HG03159 (cell line): Measurements from ENCODE around the gene TBC1D19.
"Not testable (repeated sequence)": the region's sequence is repeated elsewhere in the genome, so short reads cannot be mapped to it uniquely, and the experiment has no call there.

ENCODE experiments used
- ATAC-seq: cut with Tn5 transposase; IDR thresholded peaks from one replicate; pipeline ENCODE4 v1.9.1; 2021; ENCODE audit warnings: mild to moderate bottlenecking, moderate library complexity; ENCODE audit not compliant: unreplicated experiment

The TBC1D19 gene

GRCh38 chr4:26583865-26584652 is at the start of gene TBC1D19:
Gene TBC1D19, plus strand, starts transcription at chr4:26584084. Its CDS starts 110 bp downstream, at chr4:26584194.
- ATAC-seq: peak; percentile 99

GRCh38 chr4:26542991-26543390 is 40.9 kb upstream of the TBC1D19 start:
- ATAC-seq: no peak

- ATAC-seq: no peak
Measured at GRCh38 chr4:26544421-26544820, 39.5 kb upstream of the TBC1D19 start.

GRCh38 chr4:26548379-26548778 is 35.5 kb upstream of the TBC1D19 start:
- ATAC-seq: not testable (repeated sequence)

- no peak for ATAC-seq
Measured at GRCh38 chr4:26557164-26557563, 26.7 kb upstream of the TBC1D19 start.

GRCh38 chr4:26558166-26558895 is 25.6 kb upstream of the TBC1D19 start:
- no peak for ATAC-seq

- no peak for ATAC-seq
Measured at GRCh38 chr4:26566133-26566532, 17.8 kb upstream of the TBC1D19 start.

GRCh38 chr4:26568446-26568994 is 15.4 kb upstream of the TBC1D19 start:
- ATAC-seq: no peak

GRCh38 chr4:26570596-26570995 is 13.3 kb upstream of the TBC1D19 start:
- no peak for ATAC-seq

- no peak for ATAC-seq
Measured at GRCh38 chr4:26573389-26573794, 10.5 kb upstream of the TBC1D19 start.

- no peak for ATAC-seq
Measured at GRCh38 chr4:26574563-26574962, 9.3 kb upstream of the TBC1D19 start.

GRCh38 chr4:26576231-26576739 is 7.6 kb upstream of the TBC1D19 start:
- no peak for ATAC-seq

- ATAC-seq: no peak
Measured at GRCh38 chr4:26577066-26577465, 6.8 kb upstream of the TBC1D19 start.

- ATAC-seq: no peak
Measured at GRCh38 chr4:26579169-26579568, 4.7 kb upstream of the TBC1D19 start.

GRCh38 chr4:26581341-26581740 is 2.5 kb upstream of the TBC1D19 start:
- ATAC-seq: not testable (repeated sequence)

- peak; percentile 60 for ATAC-seq
Measured at GRCh38 chr4:26583538-26583864, 383 bp upstream of the TBC1D19 start.

GRCh38 chr4:26584725-26585124 is 841 bp downstream of the TBC1D19 start:
- ATAC-seq: no peak

GRCh38 chr4:26589705-26590104 is 5.8 kb downstream of the TBC1D19 start:
- ATAC-seq: no peak

GRCh38 chr4:26590639-26591038 is 6.8 kb downstream of the TBC1D19 start:
- ATAC-seq: no peak

- not testable (repeated sequence) for ATAC-seq
Measured at GRCh38 chr4:26593557-26593956, 9.7 kb downstream of the TBC1D19 start.

- ATAC-seq: no peak
Measured at GRCh38 chr4:26594371-26594770, 10.5 kb downstream of the TBC1D19 start.

GRCh38 chr4:26594778-26595177 is 10.9 kb downstream of the TBC1D19 start:
- ATAC-seq: no peak
